IPS DF 6.9 (cell line): Measurements from ENCODE around the gene SCN11A.

Experiments
- DNase-seq: peaks from one replicate; pipeline ENCODE4 v3.0.0-alpha.2; 2013; ENCODE audit warnings: low read depth, low spot score
- H3K27ac ChIP-seq: one replicate; pipeline ENCODE4 v1.5.1; 2013; ENCODE audit warnings: low read length, control low read depth
- H3K27me3 ChIP-seq: 2 replicates; pipeline ENCODE4 v1.6.1; 2013; ENCODE audit warnings: mild to moderate bottlenecking, low read length; ENCODE audit not compliant: control insufficient read depth, insufficient read depth
- H3K36me3 ChIP-seq: 2 replicates; pipeline ENCODE4 v1.6.1; 2013; ENCODE audit warnings: low read length; ENCODE audit not compliant: control insufficient read depth, insufficient read depth
- H3K4me1 ChIP-seq: 2 replicates; pipeline ENCODE4 v1.6.1; 2013; ENCODE audit warnings: low read length; ENCODE audit not compliant: control insufficient read depth, insufficient read depth
- H3K4me3 ChIP-seq: 2 replicates; pipeline ENCODE4 v1.5.1; 2013; ENCODE audit warnings: mild to moderate bottlenecking, low read length
- H3K9me3 ChIP-seq: 2 replicates; pipeline ENCODE4 v1.6.1; 2013; ENCODE audit warnings: low read length, inconsistent platforms; ENCODE audit not compliant: control insufficient read depth, insufficient read depth
- WGBS: extraction: QIAGEN DNeasy Blood & Tissue Kit; methylation state at CpG from one replicate; pipeline ENCODE4 v1.1.7; 2013; ENCODE audit warnings: mixed read lengths, missing lambda C conversion rate; ENCODE audit not compliant: insufficient read length, insufficient coverage; 5-methylcytosine and 5-hydroxymethylcytosine counted together

SCN11A gene

DNA sequence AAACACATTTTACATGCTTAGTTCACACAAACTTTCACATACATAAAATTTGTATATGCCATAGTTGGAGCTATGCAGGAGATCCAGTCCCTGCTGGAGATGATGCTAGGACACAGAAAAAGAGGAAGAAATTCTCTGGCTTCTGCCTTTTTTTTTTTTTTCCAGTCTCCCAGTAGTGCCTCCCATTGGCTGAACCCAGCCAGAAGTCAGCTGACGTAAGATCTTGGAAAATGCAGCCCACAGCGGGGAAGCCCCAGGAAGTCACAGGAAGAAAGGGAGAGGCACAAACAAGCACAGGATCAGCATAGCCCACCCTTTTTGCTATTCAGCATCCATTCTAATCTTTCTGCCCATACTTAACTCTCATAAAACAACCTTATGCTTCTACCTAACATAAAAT, 38.5 kb downstream of the SCN11A start:
- peak; percentile 31 for DNase-seq
- no peaks in the 10 kb centered on the region for H3K27me3 ChIP-seq
- no peaks in the 10 kb centered on the region for H3K36me3 ChIP-seq
- no peak overlapping the region for H3K27ac ChIP-seq
- no peaks in the 10 kb centered on the region for H3K9me3 ChIP-seq
- no CpG with 5 or more reads among the region's 2 CpGs for WGBS
- H3K4me1 ChIP-seq, result no peaks in the 10 kb centered on the region
- H3K4me3 ChIP-seq, result no peak overlapping the region

GRCh38 chr3:39011191-39011736, 40.5 kb downstream of the SCN11A start:
- Histone ChIP-seq H3K4me3 (no peak overlapping the region), H3K9me3 (no peaks in the 10 kb centered on the region), H3K36me3 (no peaks in the 10 kb centered on the region), H3K4me1 (no peaks in the 10 kb centered on the region), H3K27ac (no peak overlapping the region), H3K27me3 (no peaks in the 10 kb centered on the region)
- no peak for DNase-seq
- no CpG with 5 or more reads among the region's 2 CpGs for WGBS

DNA sequence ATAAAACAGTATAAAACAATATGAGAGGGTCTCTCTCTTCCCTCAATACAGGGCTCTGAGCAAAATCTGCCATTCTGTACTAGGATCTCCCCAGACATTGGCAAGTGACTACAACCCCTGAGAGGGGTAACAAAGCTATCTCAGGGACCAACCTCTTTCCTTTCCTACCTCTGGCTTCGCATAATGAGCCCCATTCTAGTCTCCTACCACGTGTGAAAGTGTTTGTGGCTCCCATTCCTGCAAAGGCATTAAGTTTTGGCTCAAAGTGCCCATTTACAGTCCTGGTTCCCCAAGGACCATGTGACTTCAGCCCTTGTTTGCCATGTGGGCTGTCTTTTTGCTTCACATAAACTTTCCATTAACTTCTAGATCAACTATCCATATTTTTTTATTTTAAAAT, 46.4 kb downstream of the SCN11A start:
- Histone ChIP-seq H3K27me3 (no peaks in the 10 kb centered on the region), H3K36me3 (no peaks in the 10 kb centered on the region), H3K9me3 (no peaks in the 10 kb centered on the region), H3K27ac (no peak overlapping the region), H3K4me1 (no peaks in the 10 kb centered on the region), H3K4me3 (no peak overlapping the region)
- no peak for DNase-seq
- WGBS, result no CpG with 5 or more reads among the region's 2 CpGs
